Measurements from ENCODE around the gene SMPDL3A. TPM values are rescaled to one million over a fixed set of nuclear protein-coding genes. Genes with fewer than 3 reads are reported as not detected.

SMPDL3A gene
- total RNA-seq, 1 experiment from 2014 or later = 16.5 TPM

GRCh38 chr6:122832459-122832858, 43.4 kb downstream of the SMPDL3A start:
- in situ Hi-C loops (cut with HindIII; ENCODE audit: low pct_unique_long_range_greater_than_20kb, low sequenced_read_pairs) = no loop called here
- no peak for DNase-seq (ENCODE audit: low read depth)

- in situ Hi-C loops (cut with HindIII; ENCODE audit: low pct_unique_long_range_greater_than_20kb, low sequenced_read_pairs) = no loop called here
- DNase-seq (ENCODE audit: low read depth) = peak; percentile 53
Observed at GRCh38 chr6:122833021-122833491, 44.0 kb downstream of the SMPDL3A start.

GRCh38 chr6:122838060-122838780, 49.2 kb downstream of the SMPDL3A start:
- DNase-seq (ENCODE audit: low read depth) = no peak
- in situ Hi-C loops (cut with HindIII; ENCODE audit: low pct_unique_long_range_greater_than_20kb, low sequenced_read_pairs) = loop anchor here (5.0 kb wide), 1 partner anchor 46 kb away; no protein-coding TSS in a partner anchor

- in situ Hi-C loops (cut with HindIII; ENCODE audit: low pct_unique_long_range_greater_than_20kb, low sequenced_read_pairs) = loop anchor here (5.0 kb wide), 1 partner anchor 47 kb away; no protein-coding TSS in a partner anchor
- peak; percentile 50 for DNase-seq (ENCODE audit: low read depth)
Observed at GRCh38 chr6:122839472-122839871, 50.4 kb downstream of the SMPDL3A start.

- in situ Hi-C loops (cut with HindIII; ENCODE audit: low pct_unique_long_range_greater_than_20kb, low sequenced_read_pairs) = loop anchor here (5.0 kb wide), 1 partner anchor 48 kb away; no protein-coding TSS in a partner anchor
- no peak for DNase-seq (ENCODE audit: low read depth)
Observed at GRCh38 chr6:122839906-122840305, 50.8 kb downstream of the SMPDL3A start.

GRCh38 chr6:122845464-122845863, 56.4 kb downstream of the SMPDL3A start:
- in situ Hi-C loops (cut with HindIII; ENCODE audit: low pct_unique_long_range_greater_than_20kb, low sequenced_read_pairs) = no loop called here
- no peak for DNase-seq (ENCODE audit: low read depth)

- peak; percentile 30 for DNase-seq (ENCODE audit: low read depth)
- in situ Hi-C loops (cut with HindIII; ENCODE audit: low pct_unique_long_range_greater_than_20kb, low sequenced_read_pairs) = no loop called here
Observed at GRCh38 chr6:122845916-122846612, 57.0 kb downstream of the SMPDL3A start.

GRCh38 chr6:122853259-122853995, 64.4 kb downstream of the SMPDL3A start:
- DNase-seq (ENCODE audit: low read depth) = no peak
- in situ Hi-C loops (cut with HindIII; ENCODE audit: low pct_unique_long_range_greater_than_20kb, low sequenced_read_pairs) = no loop called here

Other genes with a start within 250 kb of the SMPDL3A start
- gene PKIB, start 178.9 kb upstream of the SMPDL3A start, total RNA-seq (2014; rRNA removed; shearing (Covaris generic); ENCODE audit: low replicate concordance) = 45.8 and 89.3 TPM in 2 replicates
- 0.43 and 0.54 TPM in 2 replicates for gene FABP7, start 9.5 kb upstream of the SMPDL3A start, total RNA-seq (2014; rRNA removed; shearing (Covaris generic); ENCODE audit: low replicate concordance)
- gene CLVS2, start 207.0 kb downstream of the SMPDL3A start, total RNA-seq (2014; rRNA removed; shearing (Covaris generic); ENCODE audit: low replicate concordance) = not detected in 2 replicates